ENCODE data around the gene PGF. TPM values are rescaled to one million over a fixed set of nuclear protein-coding genes. Genes with fewer than 3 reads are reported as not detected.
"Not testable (repeated sequence)": the region's sequence is repeated elsewhere in the genome, so short reads cannot be mapped to it uniquely, and the experiment has no call there.

Gene PGF
- total RNA-seq, 4 donors from 2014 or later, result 1.6 to 42.3 (median 6.2) TPM

DNA sequence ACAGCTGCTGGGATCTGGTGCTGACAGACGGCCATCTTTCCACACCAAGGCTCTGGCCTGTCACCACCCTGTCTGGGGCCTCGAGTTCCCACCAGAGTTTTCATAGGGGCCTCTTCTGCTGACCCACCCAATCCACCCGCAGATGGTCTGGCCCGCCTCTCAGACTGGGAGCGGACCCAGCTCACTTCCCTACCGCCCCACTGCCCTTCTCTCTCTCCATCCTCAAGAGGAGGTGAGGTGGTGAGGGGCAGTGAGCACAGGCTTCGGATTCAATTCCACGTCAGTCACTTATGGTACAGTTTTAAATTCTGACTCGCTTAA is 20.1 kb downstream of the PGF start:
- Histone ChIP-seq H3K36me3 (no peaks in the 10 kb centered on the region), H3K27me3 (no peaks in the 10 kb centered on the region), H3K9me3 (no peaks in the 10 kb centered on the region), H3K4me1 (peaks cover 16 to 36% (median 25%) of the 10 kb centered on the region in 3 donors), H3K4me3 (no peak overlapping the region), H3K27ac (peak overlapping the region in 1 of 4 donors; percentile 26)
- DNase-seq, result no peak
- WGBS, 2 donors, result 74 to 84% methylated on average over 9 of the region's 9 CpGs
- TF ChIP-seq, protein P1, sequence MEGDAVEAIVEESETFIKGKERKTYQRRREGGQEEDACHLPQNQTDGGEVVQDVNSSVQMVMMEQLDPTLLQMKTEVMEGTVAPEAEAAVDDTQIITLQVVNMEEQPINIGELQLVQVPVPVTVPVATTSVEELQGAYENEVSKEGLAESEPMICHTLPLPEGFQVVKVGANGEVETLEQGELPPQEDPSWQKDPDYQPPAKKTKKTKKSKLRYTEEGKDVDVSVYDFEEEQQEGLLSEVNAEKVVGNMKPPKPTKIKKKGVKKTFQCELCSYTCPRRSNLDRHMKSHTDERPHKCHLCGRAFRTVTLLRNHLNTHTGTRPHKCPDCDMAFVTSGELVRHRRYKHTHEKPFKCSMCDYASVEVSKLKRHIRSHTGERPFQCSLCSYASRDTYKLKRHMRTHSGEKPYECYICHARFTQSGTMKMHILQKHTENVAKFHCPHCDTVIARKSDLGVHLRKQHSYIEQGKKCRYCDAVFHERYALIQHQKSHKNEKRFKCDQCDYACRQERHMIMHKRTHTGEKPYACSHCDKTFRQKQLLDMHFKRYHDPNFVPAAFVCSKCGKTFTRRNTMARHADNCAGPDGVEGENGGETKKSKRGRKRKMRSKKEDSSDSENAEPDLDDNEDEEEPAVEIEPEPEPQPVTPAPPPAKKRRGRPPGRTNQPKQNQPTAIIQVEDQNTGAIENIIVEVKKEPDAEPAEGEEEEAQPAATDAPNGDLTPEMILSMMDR (IDR thresholded peaks at IDR 0.05), result no peak
- TF ChIP-seq POLR2A (IDR thresholded peaks at IDR 0.05), result no peak
- intact Hi-C loops (cut with DNase I), result no loop called here

DNA sequence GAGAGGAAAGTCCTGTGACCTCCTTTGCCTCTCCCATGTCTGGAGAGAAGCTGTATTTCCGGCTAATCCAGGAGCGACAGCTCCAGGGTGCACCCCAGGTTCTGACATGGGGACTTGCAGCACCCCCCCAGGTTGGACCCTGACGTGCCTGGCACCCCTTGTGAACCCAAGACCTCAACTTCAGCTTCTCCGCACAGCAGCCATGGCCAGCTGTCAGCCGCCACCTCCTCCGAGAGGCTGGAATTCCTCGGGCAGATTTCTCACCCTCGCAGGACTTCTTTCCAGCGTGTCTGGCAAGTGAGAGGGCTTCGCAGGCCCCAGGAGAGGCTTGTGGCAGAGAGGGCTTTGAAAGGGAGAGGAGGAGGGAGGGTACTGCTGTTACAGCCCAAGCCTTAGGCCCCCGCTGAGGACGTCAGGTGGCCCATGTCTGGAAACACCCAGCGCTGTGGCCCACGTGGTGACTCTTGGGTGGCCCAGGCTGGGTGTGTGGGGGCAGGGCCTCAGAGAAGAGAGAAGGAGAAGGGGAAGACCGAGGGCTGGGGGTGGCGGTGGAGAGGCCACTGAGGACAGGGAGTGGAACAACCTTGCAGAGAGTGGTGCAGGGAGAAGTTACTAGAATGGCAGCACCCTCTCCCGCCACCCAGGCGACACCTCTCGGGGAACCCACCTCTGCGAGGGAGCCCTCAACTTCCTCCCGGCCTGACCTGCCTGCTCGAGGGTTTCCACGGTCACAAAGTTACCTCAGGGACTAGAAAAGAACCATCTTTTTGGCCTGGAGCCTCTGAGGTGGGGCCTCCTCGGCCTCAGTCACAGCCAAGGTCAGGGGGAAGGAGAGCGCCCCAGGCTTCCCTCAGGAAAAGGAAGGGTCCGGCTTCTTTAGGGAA is 20.7 kb downstream of the PGF start:
- intact Hi-C loops (cut with DNase I), result no loop called here
- no peaks in the 10 kb centered on the region for H3K9me3 ChIP-seq
- no peaks in the 10 kb centered on the region for H3K36me3 ChIP-seq
- DNase-seq, result no peak
- no peaks in the 10 kb centered on the region for H3K27me3 ChIP-seq
- H3K4me1 ChIP-seq, result peaks cover 10 to 30% (median 19%) of the 10 kb centered on the region in 3 donors
- H3K27ac ChIP-seq, result peak overlapping the region in 2 of 4 donors; percentile 26 to 29
- WGBS, 2 donors, result 57 to 79% methylated on average over 12 to 16 of the region's 26 CpGs
- TF ChIP-seq, protein P1 (IDR thresholded peaks at IDR 0.05), result no peak
- TF ChIP-seq POLR2A (IDR thresholded peaks at IDR 0.05), result no peak
- no peak overlapping the region for H3K4me3 ChIP-seq

DNA sequence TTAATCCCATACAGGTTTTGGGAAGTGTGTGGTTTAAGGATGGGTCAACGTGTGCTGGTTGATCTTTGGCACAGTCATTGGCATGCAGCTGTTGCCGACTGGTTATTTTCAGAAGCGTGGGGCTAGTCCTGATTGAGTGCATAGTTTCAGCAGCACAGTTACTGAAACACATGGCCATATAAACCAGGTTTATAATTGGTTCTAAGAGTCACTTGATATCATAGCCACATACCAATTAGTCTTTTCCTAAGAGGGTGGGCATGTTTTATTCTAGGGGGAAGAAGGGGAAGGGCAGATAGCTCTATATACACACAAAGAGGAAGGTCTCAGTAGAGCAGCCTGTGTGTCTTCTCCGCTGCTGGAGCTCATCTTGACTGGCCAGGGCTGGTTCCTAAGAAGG is 21.4 kb downstream of the PGF start:
- Histone ChIP-seq H3K4me3 (no peak overlapping the region), H3K4me1 (peaks cover 3 to 23% (median 12%) of the 10 kb centered on the region in 3 donors), H3K27ac (peak overlapping the region in 2 of 4 donors; percentile 26 to 29), H3K27me3 (no peaks in the 10 kb centered on the region), H3K9me3 (no peaks in the 10 kb centered on the region), H3K36me3 (no peaks in the 10 kb centered on the region)
- intact Hi-C loops (cut with DNase I), result no loop called here
- WGBS, 2 donors, result 34 to 61% methylated on average over 4 of the region's 4 CpGs
- DNase-seq, result no peak
- TF ChIP-seq POLR2A (IDR thresholded peaks at IDR 0.05), result no peak
- TF ChIP-seq, protein P1 (IDR thresholded peaks at IDR 0.05), result no peak

DNA sequence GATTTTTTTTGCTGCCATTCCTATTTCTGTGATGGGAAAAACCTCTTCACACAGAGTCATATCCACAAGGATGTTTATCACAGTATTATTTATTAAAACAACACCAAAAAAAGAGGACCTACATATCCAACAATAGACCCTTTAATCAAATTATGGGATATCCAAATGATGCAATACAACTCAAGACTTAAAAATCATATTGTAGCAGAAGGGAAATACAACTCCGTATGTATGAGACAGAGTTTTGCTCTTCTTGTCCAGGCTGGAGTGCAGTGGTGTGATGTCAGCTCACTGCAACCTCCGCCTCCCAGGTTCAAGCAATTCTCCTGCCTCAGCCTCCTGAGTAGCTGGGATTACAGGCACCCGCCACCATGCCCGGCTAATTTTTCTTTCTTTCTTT is 22.5 kb downstream of the PGF start:
- H3K27ac ChIP-seq, result peak overlapping the region in 2 of 4 donors; percentile 25 to 39
- H3K9me3 ChIP-seq, result not testable (repeated sequence)
- WGBS, 2 donors, result 80 to 87% methylated on average over 4 of the region's 4 CpGs

DNA sequence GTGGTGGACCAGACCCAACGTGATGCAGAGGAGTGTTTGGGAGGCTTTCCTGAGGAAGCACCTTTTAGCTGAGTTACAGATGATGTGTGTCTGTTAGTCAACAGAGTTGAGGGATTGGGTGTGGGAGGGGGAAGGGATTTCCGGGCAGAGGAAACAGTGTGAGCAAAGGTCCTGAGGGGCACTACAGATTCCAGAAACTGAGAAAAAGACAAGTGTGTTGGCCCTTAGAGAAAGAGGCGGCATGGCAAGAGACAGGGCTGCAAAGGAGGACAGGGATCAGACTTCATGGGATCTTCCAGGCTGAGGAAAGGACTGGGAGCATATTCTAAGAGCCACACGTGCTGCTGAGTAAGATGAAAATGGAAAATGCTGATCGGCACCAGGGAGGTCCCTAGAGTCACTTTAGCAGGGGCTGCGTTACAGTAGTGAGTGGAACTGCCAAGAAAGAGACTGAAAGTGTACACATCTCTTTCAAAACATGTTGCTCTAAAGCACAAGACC is 22.9 kb downstream of the PGF start:
- Histone ChIP-seq H3K4me1 (peaks cover 0 to 19% (median 11%) of the 10 kb centered on the region in 3 donors), H3K27ac (peak overlapping the region in 2 of 4 donors; percentile 25 to 39), H3K27me3 (no peaks in the 10 kb centered on the region), H3K36me3 (no peaks in the 10 kb centered on the region), H3K4me3 (no peak overlapping the region), H3K9me3 (no peaks in the 10 kb centered on the region)
- no peak for DNase-seq
- intact Hi-C loops (cut with DNase I), result no loop called here
- TF ChIP-seq, protein P1 (IDR thresholded peaks at IDR 0.05), result no peak
- no peak for TF ChIP-seq POLR2A (IDR thresholded peaks at IDR 0.05)
- 33 to 45% methylated on average over 6 of the region's 6 CpGs for WGBS, 2 donors

More for the DNA sequence above, 22.5 kb downstream of the PGF start:
- H3K27me3 ChIP-seq; H3K4me3 ChIP-seq; intact Hi-C loops (cut with DNase I); DNase-seq; H3K36me3 ChIP-seq: not testable (repeated sequence)
- peaks cover 0 to 19% (median 11%) of the 10 kb centered on the region in 3 donors for H3K4me1 ChIP-seq

DNA sequence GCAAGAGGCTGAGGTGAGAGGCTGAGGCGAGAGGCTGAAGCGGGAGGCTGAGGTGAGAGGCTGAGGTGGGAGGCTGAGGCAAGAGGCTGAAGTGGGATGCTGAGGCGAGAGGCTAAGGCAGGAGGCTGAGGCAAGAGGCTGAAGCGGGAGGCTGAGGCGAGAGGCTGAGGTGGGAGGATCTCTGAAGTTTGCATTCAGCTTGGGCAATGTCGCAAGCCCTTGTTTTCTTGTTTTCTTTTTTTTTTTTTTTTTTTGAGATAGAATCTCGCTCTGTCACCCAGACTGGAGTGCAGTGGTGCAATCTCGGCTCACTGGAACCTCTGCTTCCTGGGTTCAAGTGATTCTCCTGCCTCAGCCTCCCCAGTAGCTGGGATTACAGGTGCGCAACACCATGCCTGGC is 23.7 kb downstream of the PGF start:
- H3K27ac ChIP-seq; H3K9me3 ChIP-seq; intact Hi-C loops (cut with DNase I); DNase-seq; H3K36me3 ChIP-seq; H3K27me3 ChIP-seq; H3K4me3 ChIP-seq: not testable (repeated sequence)
- H3K4me1 ChIP-seq, result peaks cover 0 to 19% (median 11%) of the 10 kb centered on the region in 3 donors
- WGBS, 2 donors, result 80 to 83% methylated on average over 8 to 9 of the region's 9 CpGs

Data from esophagus squamous epithelium (tissue), 5 donors.